Measurements from ENCODE around the gene NTN3.

DNA sequence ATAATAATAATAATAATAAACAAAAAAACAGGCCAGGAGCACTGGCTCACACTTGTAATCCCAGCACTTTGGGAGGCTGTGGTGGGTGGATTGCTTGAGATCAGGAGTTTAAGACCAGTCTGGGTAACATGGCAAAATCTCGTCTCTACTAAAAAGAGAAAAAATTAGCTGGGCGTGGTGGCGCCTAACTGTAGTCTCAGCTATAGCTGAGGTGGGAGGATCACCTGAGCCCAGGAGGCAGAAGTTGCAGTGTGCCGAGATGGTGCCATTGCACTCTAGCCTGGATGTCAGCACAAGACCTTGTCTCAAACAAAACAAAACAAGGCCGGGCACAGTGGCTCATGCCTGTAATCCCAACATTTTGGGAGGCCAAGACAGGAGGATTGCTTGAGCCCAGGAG is 23.9 kb downstream of the NTN3 start:
- TF ChIP-seq, protein P1, sequence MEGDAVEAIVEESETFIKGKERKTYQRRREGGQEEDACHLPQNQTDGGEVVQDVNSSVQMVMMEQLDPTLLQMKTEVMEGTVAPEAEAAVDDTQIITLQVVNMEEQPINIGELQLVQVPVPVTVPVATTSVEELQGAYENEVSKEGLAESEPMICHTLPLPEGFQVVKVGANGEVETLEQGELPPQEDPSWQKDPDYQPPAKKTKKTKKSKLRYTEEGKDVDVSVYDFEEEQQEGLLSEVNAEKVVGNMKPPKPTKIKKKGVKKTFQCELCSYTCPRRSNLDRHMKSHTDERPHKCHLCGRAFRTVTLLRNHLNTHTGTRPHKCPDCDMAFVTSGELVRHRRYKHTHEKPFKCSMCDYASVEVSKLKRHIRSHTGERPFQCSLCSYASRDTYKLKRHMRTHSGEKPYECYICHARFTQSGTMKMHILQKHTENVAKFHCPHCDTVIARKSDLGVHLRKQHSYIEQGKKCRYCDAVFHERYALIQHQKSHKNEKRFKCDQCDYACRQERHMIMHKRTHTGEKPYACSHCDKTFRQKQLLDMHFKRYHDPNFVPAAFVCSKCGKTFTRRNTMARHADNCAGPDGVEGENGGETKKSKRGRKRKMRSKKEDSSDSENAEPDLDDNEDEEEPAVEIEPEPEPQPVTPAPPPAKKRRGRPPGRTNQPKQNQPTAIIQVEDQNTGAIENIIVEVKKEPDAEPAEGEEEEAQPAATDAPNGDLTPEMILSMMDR (IDR thresholded peaks at IDR 0.05): no peak
- no peak for TF ChIP-seq POLR2A (IDR thresholded peaks at IDR 0.05)
